ENCODE data around the gene PTPN1.
"Not testable (repeated sequence)": the region's sequence is repeated elsewhere in the genome, so short reads cannot be mapped to it uniquely, and the experiment has no call there.

PTPN1 gene

GRCh38 chr20:50560867-50561266 is 50.7 kb downstream of the PTPN1 start:
- DNase-seq = no peak

GRCh38 chr20:50561379-50562078 is 51.3 kb downstream of the PTPN1 start:
- no peak for DNase-seq

- no peak for DNase-seq
These were observed 52.1 kb downstream of the PTPN1 start for GRCh38 chr20:50562262-50562701.

GRCh38 chr20:50563133-50563944 is 53.2 kb downstream of the PTPN1 start:
- DNase-seq = no peak

GRCh38 chr20:50565383-50565782 is 55.2 kb downstream of the PTPN1 start:
- no peak for DNase-seq

GRCh38 chr20:50565871-50566270 is 55.7 kb downstream of the PTPN1 start:
- DNase-seq = no peak

- no peak for DNase-seq
These were observed 57.8 kb downstream of the PTPN1 start for GRCh38 chr20:50567860-50568548.

GRCh38 chr20:50568549-50568942 is 58.4 kb downstream of the PTPN1 start:
- DNase-seq = no peak

- DNase-seq = not testable (repeated sequence)
These were observed 59.3 kb downstream of the PTPN1 start for GRCh38 chr20:50569487-50569863.

GRCh38 chr20:50569864-50570836 is 60.0 kb downstream of the PTPN1 start:
- peak; percentile 54 to 69 for DNase-seq

GRCh38 chr20:50571466-50571865 is 61.3 kb downstream of the PTPN1 start:
- DNase-seq = no peak

GRCh38 chr20:50572938-50573777 is 63.0 kb downstream of the PTPN1 start:
- DNase-seq = no peak

GRCh38 chr20:50574108-50574507 is 63.9 kb downstream of the PTPN1 start:
- DNase-seq = no peak

GRCh38 chr20:50574586-50574985 is 64.4 kb downstream of the PTPN1 start:
- no peak for DNase-seq

- DNase-seq = peak; percentile 51 to 62
These were observed 65.9 kb downstream of the PTPN1 start for GRCh38 chr20:50575865-50576720.

GRCh38 chr20:50577175-50578018 is 67.2 kb downstream of the PTPN1 start:
- no peak for DNase-seq

GRCh38 chr20:50578061-50578777 is 68.0 kb downstream of the PTPN1 start:
- DNase-seq = no peak

GRCh38 chr20:50578778-50579165 is 68.6 kb downstream of the PTPN1 start:
- no peak for DNase-seq

GRCh38 chr20:50579511-50579910 is 69.3 kb downstream of the PTPN1 start:
- no peak for DNase-seq

Measured in Kasumi-1 (cell line).